GM12874 (cell line): ENCODE results near the gene APOBEC2.

Source experiments
- TF ChIP-seq, protein P1 (sequence below): IDR thresholded peaks from 2 replicates; pipeline ENCODE4 v1.5.1; 2011; ENCODE audit warnings: low read depth, mild to moderate bottlenecking, control low read depth, low read length, moderate library complexity; ENCODE audit not compliant: insufficient read depth

Gene APOBEC2

DNA sequence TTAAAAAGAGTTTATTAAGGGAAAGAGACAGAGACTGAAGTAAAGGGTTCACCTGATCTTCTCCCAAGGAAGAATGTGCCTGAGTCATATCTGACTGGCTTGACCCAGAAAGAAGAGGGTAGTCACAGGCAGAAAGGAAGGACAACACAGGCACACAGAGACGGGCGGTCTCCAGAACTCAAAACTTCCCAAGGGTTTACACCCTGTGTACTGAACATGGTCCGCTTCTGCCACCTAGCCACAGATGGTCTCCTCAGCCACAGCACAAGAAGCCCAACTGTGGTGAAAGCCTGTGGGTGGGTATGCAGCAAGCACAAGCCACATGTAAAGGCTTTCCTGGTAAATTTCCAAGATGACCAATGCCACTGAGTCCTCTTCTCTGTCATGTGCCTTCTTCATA, 31.2 kb upstream of the APOBEC2 start:
- TF ChIP-seq, protein P1, sequence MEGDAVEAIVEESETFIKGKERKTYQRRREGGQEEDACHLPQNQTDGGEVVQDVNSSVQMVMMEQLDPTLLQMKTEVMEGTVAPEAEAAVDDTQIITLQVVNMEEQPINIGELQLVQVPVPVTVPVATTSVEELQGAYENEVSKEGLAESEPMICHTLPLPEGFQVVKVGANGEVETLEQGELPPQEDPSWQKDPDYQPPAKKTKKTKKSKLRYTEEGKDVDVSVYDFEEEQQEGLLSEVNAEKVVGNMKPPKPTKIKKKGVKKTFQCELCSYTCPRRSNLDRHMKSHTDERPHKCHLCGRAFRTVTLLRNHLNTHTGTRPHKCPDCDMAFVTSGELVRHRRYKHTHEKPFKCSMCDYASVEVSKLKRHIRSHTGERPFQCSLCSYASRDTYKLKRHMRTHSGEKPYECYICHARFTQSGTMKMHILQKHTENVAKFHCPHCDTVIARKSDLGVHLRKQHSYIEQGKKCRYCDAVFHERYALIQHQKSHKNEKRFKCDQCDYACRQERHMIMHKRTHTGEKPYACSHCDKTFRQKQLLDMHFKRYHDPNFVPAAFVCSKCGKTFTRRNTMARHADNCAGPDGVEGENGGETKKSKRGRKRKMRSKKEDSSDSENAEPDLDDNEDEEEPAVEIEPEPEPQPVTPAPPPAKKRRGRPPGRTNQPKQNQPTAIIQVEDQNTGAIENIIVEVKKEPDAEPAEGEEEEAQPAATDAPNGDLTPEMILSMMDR: no peak

DNA sequence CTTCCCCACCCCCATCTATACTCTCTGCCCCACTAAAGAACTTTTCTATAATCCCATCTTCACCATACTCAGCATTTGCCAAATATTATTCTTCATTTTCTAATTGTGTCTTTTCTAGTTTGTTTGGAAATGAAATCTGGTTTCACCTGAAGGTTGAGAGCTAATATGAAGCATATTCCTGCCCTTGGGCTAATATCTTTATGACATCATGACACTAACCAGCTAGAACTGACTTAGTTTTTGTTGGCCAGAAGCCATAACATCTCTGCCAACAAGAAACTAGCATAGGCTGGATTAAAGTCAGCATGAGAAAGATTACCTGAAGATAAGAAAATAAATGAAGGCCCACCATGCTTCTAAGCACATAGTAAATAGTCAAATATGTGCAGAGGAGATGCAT, 30.7 kb upstream of the APOBEC2 start:
- TF ChIP-seq, protein P1: no peak

DNA sequence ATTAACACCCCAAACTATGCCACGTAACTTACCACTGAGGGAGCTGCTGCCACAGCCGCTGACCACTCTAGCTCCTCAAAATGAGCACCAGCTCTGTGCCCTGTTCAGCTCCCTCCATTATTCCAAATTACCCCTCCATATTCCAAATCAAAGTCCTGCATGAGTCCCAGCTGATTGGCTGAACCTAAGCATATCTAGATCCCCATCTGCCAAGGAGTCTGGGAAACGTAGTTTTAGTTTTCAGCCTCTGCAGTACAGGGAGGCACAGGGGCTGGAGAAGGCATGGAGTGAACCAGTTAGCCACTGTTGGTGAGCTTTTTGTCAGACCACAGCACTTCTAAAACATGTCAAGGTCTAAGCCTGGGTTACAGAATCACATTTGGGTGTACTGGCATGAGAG, 29.9 kb upstream of the APOBEC2 start:
- TF ChIP-seq, protein P1: no peak

DNA sequence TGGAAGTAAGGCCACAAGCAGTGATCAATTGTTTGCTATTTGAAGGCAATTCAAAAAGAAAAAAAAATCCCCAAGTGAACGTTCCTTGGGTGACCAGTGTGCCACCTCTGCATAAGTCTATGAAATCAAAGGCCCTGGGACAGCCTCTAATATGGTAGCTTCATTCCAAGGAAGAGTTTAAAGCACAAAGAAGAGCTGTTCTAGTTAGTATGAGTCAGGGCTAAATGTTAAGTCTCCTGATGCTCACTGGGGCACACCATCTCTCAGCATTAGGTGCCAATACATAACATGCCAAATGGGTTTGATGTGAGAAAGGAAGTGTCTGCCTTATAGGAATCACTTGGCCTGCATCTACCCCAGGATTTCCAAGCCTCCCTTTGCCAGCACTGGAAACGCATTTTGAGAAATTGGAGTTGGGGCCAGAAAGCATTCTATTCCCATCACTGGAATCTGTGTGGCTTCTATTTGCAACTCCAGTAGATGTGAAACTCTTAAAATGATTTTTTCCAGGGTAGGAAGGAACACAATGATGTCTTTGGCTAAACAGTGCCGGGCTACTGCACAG, 27.0 kb upstream of the APOBEC2 start:
- TF ChIP-seq, protein P1: no peak

DNA sequence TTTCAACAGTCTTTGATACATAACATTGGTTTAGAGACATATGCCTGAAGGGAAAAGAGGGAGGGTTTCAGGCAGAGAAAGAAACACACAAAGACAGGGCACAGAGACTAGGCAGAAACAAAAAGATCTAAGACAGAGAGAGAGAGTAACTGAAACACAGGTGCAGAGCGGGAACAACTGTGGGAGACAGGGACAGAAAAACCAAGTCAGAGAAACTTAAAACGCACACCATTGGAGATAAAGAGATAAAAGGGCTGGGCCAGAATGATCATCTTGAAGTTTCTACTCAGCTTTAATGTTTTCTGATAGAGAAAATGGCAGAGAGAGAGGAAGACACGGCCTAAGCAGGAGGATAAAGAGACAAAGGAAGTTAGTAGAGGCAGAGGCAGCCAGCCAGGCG, 25.8 kb upstream of the APOBEC2 start:
- TF ChIP-seq, protein P1: no peak

DNA sequence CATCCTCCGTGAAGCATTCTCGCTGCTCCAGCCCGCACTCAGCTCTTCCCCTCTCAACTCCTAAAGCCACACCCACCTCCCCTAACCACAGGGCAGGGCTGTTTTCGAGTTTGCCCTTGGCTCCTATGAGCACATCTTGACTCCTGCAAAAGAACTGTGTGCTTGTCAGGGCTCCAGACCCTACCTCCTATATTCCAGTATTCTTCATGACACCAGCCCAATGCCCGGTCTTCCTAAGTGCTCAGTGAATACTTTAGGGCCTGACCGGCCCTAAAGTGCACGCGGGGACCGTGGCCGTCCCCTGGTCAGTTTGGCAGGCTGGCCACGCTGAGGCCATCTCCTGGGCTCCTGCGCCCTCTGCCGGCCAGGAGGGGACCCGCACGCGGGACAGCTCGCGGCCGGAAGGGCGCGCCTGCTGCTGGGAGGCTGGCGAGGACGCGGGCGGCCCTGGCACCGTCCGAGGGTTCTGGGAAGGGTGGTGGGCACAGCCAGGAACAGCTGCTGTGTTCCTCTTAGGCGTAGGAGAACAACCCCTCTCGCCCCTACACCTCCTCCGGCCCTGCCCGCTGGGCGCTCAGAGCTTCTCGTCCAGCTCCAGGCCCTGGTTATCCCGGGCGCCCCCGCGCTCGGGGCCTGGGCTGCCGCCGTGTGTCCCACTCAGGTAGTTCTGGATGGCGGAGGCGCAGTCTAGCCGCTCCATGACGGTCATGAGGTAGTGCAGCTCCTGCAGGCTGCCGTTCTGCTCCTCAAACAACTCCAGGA, 25.0 kb upstream of the APOBEC2 start:
- TF ChIP-seq, protein P1: peak; percentile 99

DNA sequence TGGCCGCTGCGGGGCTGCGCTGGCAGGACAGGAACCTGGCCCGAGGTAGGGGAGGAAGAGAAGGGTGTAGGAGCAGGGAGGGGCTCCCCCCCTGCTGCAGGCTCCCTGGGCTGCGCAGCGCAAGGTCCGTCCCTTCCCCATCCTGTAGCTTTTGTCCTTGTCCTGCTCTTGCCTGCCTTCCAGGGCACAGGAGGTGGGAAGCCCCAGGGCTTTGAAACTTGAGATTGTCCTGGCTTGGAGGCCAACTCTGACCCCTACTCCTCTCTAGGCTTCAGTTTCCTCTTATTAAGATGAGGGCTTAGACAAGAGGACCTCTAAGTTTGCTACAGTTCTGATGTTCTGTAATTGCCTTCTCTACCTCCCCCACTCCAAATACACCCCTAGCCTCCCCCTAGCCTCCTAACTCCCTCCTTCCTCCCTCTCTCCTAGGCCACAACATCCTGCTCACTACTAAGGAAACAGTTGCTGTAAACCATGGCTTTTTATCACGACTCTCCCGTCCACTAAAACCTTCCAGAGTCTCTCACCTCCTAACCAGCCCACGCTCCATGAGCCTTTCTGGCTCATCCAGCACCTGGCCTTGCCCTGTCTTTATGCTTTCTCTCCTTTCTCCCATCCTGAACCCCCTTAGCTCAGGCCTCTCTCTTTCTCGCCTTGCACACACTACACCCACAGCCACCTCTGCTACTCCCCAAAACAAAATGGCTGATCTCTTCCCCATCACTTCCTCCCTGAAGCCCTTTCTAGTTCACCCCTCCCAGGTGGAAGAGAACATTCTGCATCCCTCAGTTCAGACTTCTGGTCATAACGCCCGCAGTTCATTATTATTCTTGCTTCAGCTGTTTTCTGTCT, 24.2 kb upstream of the APOBEC2 start:
- TF ChIP-seq, protein P1: no peak
